GM15510 (cell line): ENCODE data around the gene ARFGEF2.

Source experiments
- POLR2A ChIP-seq: IDR thresholded peaks from 3 replicates; pipeline ENCODE4 v1.6.1; 2011; ENCODE audit warnings: borderline replicate concordance; ENCODE audit not compliant: insufficient read length; ENCODE audit errors: extremely low read depth

ARFGEF2 gene

DNA sequence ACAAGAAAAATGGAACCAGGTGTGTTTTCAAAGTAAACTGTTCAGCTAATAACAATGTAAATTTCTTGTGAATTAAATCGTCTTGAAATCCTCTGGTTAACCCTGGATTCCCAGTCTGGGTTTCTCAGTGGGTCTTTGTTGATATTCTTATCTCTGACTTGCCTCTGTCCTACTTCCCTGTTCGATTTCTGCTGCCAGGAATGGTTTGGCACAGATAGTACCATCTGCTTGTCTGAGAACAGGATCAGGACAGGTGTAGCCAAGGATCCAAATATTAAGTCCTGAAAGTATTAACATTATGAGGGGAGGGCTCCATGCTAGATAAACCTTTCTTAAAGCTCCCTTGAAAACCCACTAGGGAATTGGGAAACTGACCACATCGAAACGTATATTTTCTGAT lies 30.1 kb downstream of the ARFGEF2 start:
- TF ChIP-seq POLR2A = no peak

GRCh38 chr20:48952656-48953055 lies 31.1 kb downstream of the ARFGEF2 start:
- no peak for TF ChIP-seq POLR2A

- TF ChIP-seq POLR2A = no peak
Measured at GRCh38 chr20:48953653-48954052, 32.1 kb downstream of the ARFGEF2 start.

DNA sequence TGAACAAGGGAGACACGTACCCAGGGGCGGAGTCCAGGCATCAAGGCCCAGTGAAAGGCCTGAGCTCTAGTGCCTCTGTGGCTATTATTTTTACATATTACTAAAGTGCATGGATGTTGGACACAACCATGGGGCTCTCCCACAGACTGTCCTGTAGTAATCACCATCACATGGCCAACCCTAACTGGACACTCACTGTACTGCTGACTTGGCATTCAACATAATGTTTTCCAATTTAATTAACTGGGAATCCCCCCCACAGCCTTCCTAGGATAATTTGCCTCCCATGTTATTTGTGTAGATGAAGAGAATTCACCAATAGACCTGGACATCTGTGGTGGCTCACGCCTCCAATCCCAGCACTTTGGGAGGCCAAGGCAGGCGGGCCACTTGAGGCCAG lies 34.5 kb downstream of the ARFGEF2 start:
- no peak for TF ChIP-seq POLR2A

GRCh38 chr20:48957053-48957481 lies 35.6 kb downstream of the ARFGEF2 start:
- no peak for TF ChIP-seq POLR2A

DNA sequence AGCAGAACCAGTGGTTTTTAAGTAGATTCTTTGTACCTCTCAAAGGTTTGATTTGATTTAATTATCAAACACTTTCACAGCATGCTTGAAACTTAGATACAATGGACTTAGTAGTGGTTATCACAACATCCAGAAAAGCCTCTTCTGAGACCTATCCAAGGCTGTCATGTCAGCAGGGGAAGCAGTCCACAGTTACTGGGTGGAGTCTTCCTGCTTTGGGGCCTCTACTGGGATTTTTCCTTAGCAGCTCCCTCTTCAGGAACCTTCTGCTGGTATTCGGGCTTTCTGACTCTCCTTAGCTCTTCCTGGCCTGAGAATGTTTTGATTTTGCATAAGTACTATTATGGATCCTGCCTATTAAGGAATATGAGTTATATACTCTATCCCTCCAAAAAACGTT lies 36.0 kb downstream of the ARFGEF2 start:
- no peak for TF ChIP-seq POLR2A

DNA sequence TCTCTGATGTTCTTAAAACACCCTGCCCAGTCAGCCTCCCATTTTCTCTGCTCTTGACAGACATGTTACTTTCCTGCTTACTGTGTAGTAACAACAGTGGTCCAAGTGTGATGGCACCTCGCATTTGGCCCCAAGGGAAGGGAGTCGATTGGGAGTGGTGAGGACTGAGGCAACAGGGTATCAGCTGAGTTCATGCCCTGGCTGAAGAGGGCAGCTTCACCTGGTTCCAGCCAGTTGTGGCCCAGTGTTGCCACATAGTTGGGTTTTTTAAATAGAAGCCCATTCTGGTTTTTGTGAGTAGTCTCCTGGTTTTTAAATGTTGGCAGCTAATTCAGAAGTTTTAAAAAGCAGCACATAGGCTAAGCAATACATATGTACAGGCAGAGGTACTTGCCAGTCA lies 37.2 kb downstream of the ARFGEF2 start:
- no peak for TF ChIP-seq POLR2A

DNA sequence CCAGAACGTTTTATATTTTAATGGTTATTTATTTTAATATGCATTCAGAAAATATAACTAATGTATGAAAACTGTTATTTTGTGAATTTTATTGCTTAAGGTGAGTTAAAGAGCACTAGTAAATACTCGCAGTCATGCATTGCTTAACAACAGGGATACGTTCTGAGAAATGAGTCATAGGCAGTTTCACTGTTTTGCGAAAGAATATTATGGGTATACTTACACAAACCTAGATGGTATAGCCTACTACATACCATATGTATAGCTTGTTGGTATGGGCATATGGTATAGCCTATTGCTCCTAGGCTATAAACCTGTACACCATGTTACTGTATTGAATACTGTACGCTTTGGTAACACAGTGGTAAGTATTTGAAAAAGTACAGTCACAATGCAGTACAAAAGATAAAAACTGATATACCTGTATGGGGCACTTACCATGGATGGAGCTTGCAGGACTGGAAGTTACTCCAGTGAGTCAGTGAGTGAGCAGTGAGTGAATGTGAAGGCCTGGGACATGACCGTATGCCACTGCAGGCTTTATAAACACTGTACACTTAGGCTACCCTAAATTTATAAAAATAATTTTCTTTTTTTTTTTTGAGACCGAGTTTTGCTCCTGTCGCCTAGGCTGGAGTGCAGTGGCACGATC lies 38.5 kb downstream of the ARFGEF2 start:
- TF ChIP-seq POLR2A = no peak

DNA sequence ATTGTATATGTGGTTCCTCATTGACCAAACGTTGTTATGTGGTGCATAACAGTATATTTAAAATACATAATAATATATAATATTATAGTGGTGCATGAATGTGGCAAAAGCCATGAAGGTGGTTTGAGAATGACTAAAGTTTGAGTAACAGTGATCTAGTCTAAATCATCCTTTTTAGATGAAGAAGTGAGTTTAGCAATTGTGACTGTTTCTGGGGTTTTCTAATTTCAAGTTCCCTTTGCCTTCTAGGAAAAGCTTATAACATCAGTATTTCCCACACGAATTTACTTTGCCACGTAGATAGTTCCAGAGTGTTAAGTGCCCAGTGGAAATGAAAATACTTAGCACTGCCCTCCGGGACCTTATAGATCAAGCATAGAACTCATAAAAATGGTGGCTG lies 40.9 kb downstream of the ARFGEF2 start:
- no peak for TF ChIP-seq POLR2A

DNA sequence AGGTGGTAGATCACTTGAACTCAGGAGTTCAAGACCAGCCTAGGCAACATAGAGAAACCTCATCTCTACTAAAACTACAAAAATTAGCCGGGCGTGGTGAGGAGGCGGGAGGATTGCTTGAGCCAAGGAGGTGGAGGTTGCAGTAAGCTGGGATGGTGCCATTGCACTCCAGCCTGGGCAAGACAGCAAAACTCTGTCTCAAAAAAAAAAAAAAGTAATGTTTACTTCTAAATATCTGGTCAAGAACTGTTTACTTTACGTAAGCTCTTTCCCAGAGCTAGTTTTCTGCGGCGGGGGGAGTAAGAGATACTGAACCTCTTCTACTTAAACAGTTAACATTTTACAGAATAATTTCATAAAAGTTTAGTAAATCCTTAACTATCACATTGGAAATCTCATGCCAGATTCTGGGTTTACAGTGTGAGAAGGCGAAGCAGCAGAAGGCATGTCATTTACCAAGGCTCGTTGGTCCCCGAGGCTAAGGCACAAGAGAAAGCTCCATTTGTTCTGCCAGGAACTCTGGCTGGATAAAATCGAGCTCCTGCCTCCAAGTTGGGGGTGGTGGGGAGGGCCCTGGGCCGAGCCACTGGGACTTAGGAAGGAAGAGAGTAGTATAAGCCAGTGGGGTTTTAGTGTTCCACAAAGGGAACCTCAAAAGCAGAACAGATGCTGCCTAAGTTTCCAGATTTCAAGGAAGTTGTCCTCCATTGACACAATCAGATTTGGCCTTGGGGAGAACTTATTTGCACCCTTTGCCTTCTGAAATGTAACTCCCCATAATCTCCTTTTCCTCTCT lies 41.7 kb downstream of the ARFGEF2 start:
- TF ChIP-seq POLR2A = no peak

DNA sequence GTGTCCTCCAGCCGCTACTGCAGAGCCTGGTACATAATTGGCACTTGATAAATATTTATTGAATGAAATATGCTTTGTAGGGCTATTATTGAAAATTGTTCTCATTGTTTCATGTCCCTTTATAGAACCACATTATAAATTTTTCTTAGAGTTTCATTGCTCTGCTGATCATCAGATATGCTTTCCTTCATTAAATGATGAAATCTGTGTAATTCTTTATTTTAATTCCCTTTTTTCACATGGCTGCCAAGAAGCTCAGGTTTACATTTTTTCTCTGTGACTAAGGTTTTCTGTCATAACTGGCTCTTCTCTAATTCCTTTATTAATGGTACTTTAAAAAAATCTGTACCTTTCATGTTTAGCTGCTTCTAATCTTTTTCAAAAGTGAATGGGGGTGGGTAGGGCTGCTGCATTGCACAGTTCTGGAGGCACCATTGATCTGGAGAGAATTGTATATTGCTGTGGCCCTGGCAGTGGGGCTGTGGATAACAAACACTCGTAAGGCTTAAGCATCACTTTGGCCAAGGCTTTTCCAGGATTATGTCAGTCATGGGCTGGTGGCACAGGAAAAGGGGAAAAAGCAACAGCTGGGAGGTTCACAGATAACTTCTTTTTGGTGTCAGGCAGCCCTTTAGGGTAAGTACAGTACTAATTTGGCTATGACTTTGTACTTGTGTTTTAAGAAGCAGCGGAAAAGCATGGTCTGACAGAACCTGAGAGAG lies 43.8 kb downstream of the ARFGEF2 start:
- TF ChIP-seq POLR2A = no peak

GRCh38 chr20:48970681-48971365 lies 49.3 kb downstream of the ARFGEF2 start:
- no peak for TF ChIP-seq POLR2A

DNA sequence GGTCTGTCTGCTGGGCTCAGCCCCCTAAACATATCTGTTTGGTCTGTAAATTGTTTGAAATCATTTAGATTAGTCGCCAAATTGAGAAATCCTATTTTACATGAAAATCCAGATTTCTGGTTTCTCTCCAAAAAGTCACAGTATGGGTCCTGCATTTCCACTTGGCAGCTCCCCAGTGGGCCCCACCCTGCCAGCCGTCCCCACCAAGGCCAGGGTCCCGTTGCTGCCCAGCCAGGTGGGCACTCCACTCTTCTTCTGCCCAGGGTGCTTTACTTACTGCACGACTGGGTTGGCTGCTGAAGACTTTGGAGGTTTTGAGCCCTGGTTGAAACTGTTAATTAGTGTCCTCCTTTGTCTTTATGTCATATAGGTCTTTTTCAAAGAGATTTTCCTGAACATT lies 50.4 kb downstream of the ARFGEF2 start:
- no peak for TF ChIP-seq POLR2A

GRCh38 chr20:48972816-48973215 lies 51.3 kb downstream of the ARFGEF2 start:
- TF ChIP-seq POLR2A = no peak

DNA sequence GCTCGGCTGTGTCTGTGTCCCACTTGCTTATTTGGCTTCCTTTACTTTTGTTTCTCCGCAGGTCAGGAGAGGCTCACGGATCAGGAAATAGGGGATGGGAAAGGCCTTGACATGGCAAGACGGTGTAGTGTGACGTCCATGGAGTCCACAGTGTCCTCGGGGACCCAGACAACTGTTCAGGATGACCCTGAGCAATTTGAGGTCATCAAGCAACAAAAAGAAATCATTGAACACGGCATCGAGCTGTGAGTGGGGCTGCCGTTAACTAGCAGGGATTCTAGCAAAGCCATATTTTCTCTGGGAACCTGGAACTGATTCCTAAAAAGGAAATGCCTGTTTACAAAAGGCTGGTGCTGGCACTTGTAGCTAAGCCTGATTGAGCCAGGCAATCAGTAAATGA lies 54.4 kb downstream of the ARFGEF2 start:
- TF ChIP-seq POLR2A = no peak

DNA sequence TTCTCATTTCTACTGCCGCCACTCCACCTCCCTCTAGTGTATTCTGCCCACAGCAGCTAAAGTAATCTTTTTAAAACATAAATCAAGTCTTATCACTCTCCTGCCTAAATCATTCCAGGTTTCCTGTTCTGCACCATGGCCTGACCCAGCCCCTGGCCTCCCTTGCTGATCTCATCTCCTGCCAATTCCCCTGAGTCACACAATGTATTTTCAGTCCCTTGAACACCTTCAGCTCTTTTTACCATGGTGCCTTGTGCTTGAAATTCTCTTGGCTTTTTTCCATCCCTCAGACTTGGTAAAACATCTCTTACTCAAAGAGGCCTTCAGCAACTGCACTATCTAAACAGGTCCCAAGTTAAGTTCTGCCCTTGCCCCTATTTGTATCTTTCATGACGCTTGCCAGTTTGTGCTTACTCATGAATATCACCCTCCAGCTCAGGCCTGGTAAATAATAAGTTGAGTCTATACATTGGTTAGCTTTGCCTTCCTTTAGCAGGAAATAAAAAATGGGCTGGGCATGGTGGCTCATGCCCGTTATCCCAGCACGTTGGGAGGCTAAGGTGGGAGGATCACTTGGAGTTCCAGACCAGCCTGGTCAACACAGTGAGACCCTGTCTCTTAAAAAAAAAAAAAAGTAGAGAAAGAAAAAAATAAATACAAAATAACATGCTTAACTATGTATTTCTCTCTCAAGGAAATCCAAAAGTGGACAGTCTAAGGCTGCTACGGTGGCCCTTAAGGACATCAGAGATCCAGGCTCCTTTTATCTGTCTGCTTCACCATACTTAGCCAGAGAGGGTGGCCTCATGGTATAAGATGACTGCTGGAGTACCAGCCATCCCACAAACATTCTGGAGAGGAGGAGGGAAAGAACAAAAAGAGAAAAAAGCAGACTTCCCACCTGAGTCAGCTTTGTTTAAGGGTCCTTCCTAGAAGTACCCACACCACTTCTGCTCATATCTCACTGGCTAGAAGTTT lies 62.2 kb downstream of the ARFGEF2 start:
- TF ChIP-seq POLR2A = no peak
